Measurements from ENCODE around the gene RTN4. TPM values are rescaled to one million over a fixed set of nuclear protein-coding genes. Genes with fewer than 3 reads are reported as not detected.

RTN4 gene
- total RNA-seq, 1 experiment from 2014 or later, result 236 TPM

- Histone ChIP-seq H3K36me3 (ENCODE audit: control insufficient read depth, insufficient read depth, low read length) (no peaks in the 10 kb centered on the region), H3K9me3 (no peaks in the 10 kb centered on the region), H3K4me1 (peaks cover 4% of the 10 kb centered on the region; the same call in 1 of the 2 replicates), H3K4me3 (ENCODE audit: low read depth, low read length) (no peak overlapping the region), H3K27me3 (replicated peaks; ENCODE audit: control insufficient read depth, insufficient read depth, low read length) (no peaks in the 10 kb centered on the region)
- Mint-ChIP-seq H3K36me3 (ENCODE audit: insufficient read depth, unreplicated experiment) (no peaks in the 10 kb centered on the region), H3K4me1 (ENCODE audit: low read depth, unreplicated experiment) (peaks cover 16% of the 10 kb centered on the region), H3K27me3 (ENCODE audit: insufficient read depth, unreplicated experiment) (no peaks in the 10 kb centered on the region), H3K9me3 (ENCODE audit: unreplicated experiment) (no peaks in the 10 kb centered on the region), H3K27ac (ENCODE audit: unreplicated experiment) (no peak overlapping the region), H3K4me3 (ENCODE audit: unreplicated experiment) (no peak overlapping the region)
- POLR2A ChIA-PET, result no interaction called here
- BruUV-seq (replicated peaks), result no TSS peak
- intact Hi-C loops (cut with micrococcal nuclease; ENCODE audit: unreplicated experiment), result no loop called here
- CTCF ChIA-PET, result no interaction called here
- DNase-seq, result no peak
- TF ChIP-seq CTCF (IDR thresholded peaks at IDR 0.05; ENCODE audit: insufficient read depth in 1 of 2, low read depth in 1 of 2, low read length in 1 of 2, severe bottlenecking in 1 of 2, unreplicated experiment in 1 of 2), result no peak
Observed at GRCh38 chr2:55038428-55038827, 11.8 kb downstream of the RTN4 start.

GRCh38 chr2:55035716-55036115, 14.5 kb downstream of the RTN4 start:
- BruUV-seq (replicated peaks), result no TSS peak
- Histone ChIP-seq H3K9me3 (no peaks in the 10 kb centered on the region), H3K4me3 (ENCODE audit: low read depth, low read length) (no peak overlapping the region), H3K36me3 (ENCODE audit: control insufficient read depth, insufficient read depth, low read length) (no peaks in the 10 kb centered on the region), H3K27me3 (replicated peaks; ENCODE audit: control insufficient read depth, insufficient read depth, low read length) (no peaks in the 10 kb centered on the region), H3K4me1 (no peaks in the 10 kb centered on the region; the same call in 1 of the 2 replicates)
- TF ChIP-seq CTCF (IDR thresholded peaks at IDR 0.05; ENCODE audit: insufficient read depth in 1 of 2, low read depth in 1 of 2, low read length in 1 of 2, severe bottlenecking in 1 of 2, unreplicated experiment in 1 of 2), result no peak
- ChIA-PET CTCF (no interaction called here), POLR2A (interaction anchor here (0.6 kb wide), 1 partner anchor 158 kb away, joined by 3 read pairs; no protein-coding TSS in a partner anchor)
- no peak overlapping the region for H3K27ac Mint-ChIP-seq (ENCODE audit: unreplicated experiment)
- intact Hi-C loops (cut with micrococcal nuclease; ENCODE audit: unreplicated experiment), result no loop called here
- H3K4me3 Mint-ChIP-seq (ENCODE audit: unreplicated experiment), result no peak overlapping the region
- H3K9me3 Mint-ChIP-seq (ENCODE audit: unreplicated experiment), result no peaks in the 10 kb centered on the region
- H3K4me1 Mint-ChIP-seq (ENCODE audit: low read depth, unreplicated experiment), result peaks cover 16% of the 10 kb centered on the region
- DNase-seq, result no peak
- H3K36me3 Mint-ChIP-seq (ENCODE audit: insufficient read depth, unreplicated experiment), result no peaks in the 10 kb centered on the region
- H3K27me3 Mint-ChIP-seq (ENCODE audit: insufficient read depth, unreplicated experiment), result no peaks in the 10 kb centered on the region

- BruUV-seq (replicated peaks), result no TSS peak
- POLR2A ChIA-PET, result no interaction called here
- H3K4me3 Mint-ChIP-seq (ENCODE audit: unreplicated experiment), result no peak overlapping the region
Observed at GRCh38 chr2:55033921-55034320, 16.3 kb downstream of the RTN4 start.

More at GRCh38 chr2:55033921-55034320, 16.3 kb downstream of the RTN4 start:
- H3K4me1 ChIP-seq, result no peaks in the 10 kb centered on the region; the same call in 1 of the 2 replicates
- H3K27ac Mint-ChIP-seq (ENCODE audit: unreplicated experiment), result no peak overlapping the region
- no peaks in the 10 kb centered on the region for H3K36me3 Mint-ChIP-seq (ENCODE audit: insufficient read depth, unreplicated experiment)
- peaks cover 16% of the 10 kb centered on the region for H3K4me1 Mint-ChIP-seq (ENCODE audit: low read depth, unreplicated experiment)
- no peaks in the 10 kb centered on the region for H3K36me3 ChIP-seq (ENCODE audit: control insufficient read depth, insufficient read depth, low read length)
- no peaks in the 10 kb centered on the region for H3K27me3 ChIP-seq (replicated peaks; ENCODE audit: control insufficient read depth, insufficient read depth, low read length)
- no peak for TF ChIP-seq CTCF (IDR thresholded peaks at IDR 0.05; ENCODE audit: insufficient read depth in 1 of 2, low read depth in 1 of 2, low read length in 1 of 2, severe bottlenecking in 1 of 2, unreplicated experiment in 1 of 2)
- intact Hi-C loops (cut with micrococcal nuclease; ENCODE audit: unreplicated experiment), result no loop called here
- CTCF ChIA-PET, result no interaction called here
- no peak overlapping the region for H3K4me3 ChIP-seq (ENCODE audit: low read depth, low read length)
- H3K9me3 ChIP-seq, result no peaks in the 10 kb centered on the region
- no peaks in the 10 kb centered on the region for H3K27me3 Mint-ChIP-seq (ENCODE audit: insufficient read depth, unreplicated experiment)
- H3K9me3 Mint-ChIP-seq (ENCODE audit: unreplicated experiment), result no peaks in the 10 kb centered on the region
- DNase-seq, result no peak
